Measurements from ENCODE around the gene PLCB1. TPM values are rescaled to one million over a fixed set of nuclear protein-coding genes. Genes with fewer than 3 reads are reported as not detected.
A peak's percentile ranks its signal among the peaks of the same experiment; 100 is the strongest.

Gene PLCB1
- total RNA-seq, 2 donors from 2014 or later, result 12.3 to 13.4 TPM

- DNase-seq (ENCODE audit: low spot score) (no peak), ATAC-seq (no peak)
- no peak overlapping the region for H3K27ac Mint-ChIP-seq
- no peaks in the 10 kb centered on the region for H3K9me3 Mint-ChIP-seq
- no peak overlapping the region for H3K4me3 Mint-ChIP-seq
- H3K4me1 Mint-ChIP-seq (ENCODE audit: low read depth in 2 of 2), result peaks cover 20 to 22% of the 10 kb centered on the region in 2 donors
- H3K36me3 Mint-ChIP-seq, result no peaks in the 10 kb centered on the region
- H3K27me3 Mint-ChIP-seq, result no peaks in the 10 kb centered on the region
These were observed 258.0 kb downstream of the PLCB1 start for GRCh38 chr20:8390037-8390433.

- no peak overlapping the region for H3K4me3 Mint-ChIP-seq
- H3K27ac Mint-ChIP-seq, result no peak overlapping the region
- H3K4me1 Mint-ChIP-seq (ENCODE audit: low read depth in 2 of 2), result peaks cover 20 to 22% of the 10 kb centered on the region in 2 donors
- ATAC-seq (no peak), DNase-seq (ENCODE audit: low spot score) (no peak)
- no peaks in the 10 kb centered on the region for H3K9me3 Mint-ChIP-seq
- H3K27me3 Mint-ChIP-seq, result no peaks in the 10 kb centered on the region
- H3K36me3 Mint-ChIP-seq, result no peaks in the 10 kb centered on the region
These were observed 258.4 kb downstream of the PLCB1 start for GRCh38 chr20:8390500-8390899.

DNA sequence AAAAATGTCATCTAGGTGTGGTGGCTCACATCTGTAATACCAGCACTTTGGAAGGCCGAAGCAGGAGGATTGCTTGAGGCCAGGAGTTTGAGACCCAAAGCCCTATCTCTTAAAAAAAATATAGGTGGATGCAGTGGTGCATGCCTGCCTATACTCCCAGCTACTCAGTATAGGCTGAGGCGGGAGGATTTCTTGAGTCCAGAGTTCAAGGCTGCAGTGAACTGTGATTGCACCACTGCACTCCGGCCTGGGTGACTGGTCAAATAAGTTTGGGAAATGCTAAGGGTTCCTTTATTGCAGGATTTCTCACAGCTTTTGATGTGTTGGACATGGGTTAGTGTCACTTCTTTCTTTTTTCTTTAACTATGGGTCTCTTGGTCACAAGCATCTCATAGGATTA, 261.3 kb downstream of the PLCB1 start:
- Mint-ChIP-seq H3K9me3 (no peaks in the 10 kb centered on the region), H3K27ac (no peak overlapping the region), H3K4me3 (no peak overlapping the region), H3K27me3 (no peaks in the 10 kb centered on the region), H3K4me1 (ENCODE audit: low read depth in 2 of 2) (peaks cover 12 to 16% of the 10 kb centered on the region in 2 donors), H3K36me3 (no peaks in the 10 kb centered on the region)
- DNase-seq (ENCODE audit: low spot score) (no peak), ATAC-seq (no peak)

- Mint-ChIP-seq H3K9me3 (no peaks in the 10 kb centered on the region), H3K4me1 (ENCODE audit: low read depth in 2 of 2) (peaks cover 21 to 27% of the 10 kb centered on the region in 2 donors), H3K4me3 (peak overlapping the region; percentile 43), H3K27me3 (no peaks in the 10 kb centered on the region), H3K27ac (peak overlapping the region; percentile 17 to 84), H3K36me3 (no peaks in the 10 kb centered on the region)
- ATAC-seq (peak; percentile 94 to 96), DNase-seq (ENCODE audit: low spot score) (peak; percentile 61)
These were observed 262.4 kb downstream of the PLCB1 start for GRCh38 chr20:8394308-8394945.

DNA sequence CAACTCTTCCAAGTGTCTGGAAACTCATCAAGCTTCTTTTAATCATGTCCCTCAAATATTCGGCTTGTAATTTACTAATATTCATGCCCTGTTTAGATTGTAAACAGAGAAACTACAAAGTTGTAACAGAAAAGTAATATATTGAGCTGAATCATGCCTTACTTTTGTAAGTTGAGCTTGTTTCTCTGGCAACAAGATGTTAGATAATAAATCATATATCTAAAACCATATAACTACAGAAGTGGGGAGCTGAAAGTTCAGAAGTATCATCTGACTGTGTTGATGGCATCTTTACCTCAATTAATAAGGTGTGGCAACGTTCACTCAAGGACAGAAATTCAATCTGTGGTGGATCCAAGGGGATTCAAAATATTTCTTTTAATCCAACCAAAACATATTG, 263.9 kb downstream of the PLCB1 start:
- H3K4me3 Mint-ChIP-seq, result no peak overlapping the region
- no peaks in the 10 kb centered on the region for H3K9me3 Mint-ChIP-seq
- no peaks in the 10 kb centered on the region for H3K27me3 Mint-ChIP-seq
- DNase-seq (ENCODE audit: low spot score) (no peak), ATAC-seq (no peak)
- H3K4me1 Mint-ChIP-seq (ENCODE audit: low read depth in 2 of 2), result peaks cover 28 to 38% of the 10 kb centered on the region in 2 donors
- no peaks in the 10 kb centered on the region for H3K36me3 Mint-ChIP-seq
- no peak overlapping the region for H3K27ac Mint-ChIP-seq

- ATAC-seq, result no peak
- no peaks in the 10 kb centered on the region for H3K27me3 Mint-ChIP-seq
These were observed 266.4 kb downstream of the PLCB1 start for GRCh38 chr20:8398263-8399051.

DNA sequence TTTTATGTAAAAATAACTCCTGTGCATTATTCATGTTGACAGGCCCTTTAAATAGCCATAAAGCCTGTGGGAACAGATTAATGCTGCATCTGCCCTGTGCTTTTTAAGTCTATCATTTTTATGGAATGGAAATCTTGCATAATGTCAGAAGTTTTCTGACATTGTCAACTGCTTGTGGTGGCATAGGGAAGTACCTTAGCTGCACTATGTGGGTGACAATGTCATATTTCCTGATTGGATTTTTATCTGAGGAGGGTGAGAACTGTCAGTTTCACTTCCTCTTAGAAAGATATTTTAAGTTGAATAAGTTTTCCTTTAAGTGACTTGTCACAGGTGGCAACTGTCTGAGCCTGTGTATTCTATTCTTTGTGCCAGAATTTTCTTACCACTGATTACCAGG, 267.9 kb downstream of the PLCB1 start:
- peak; percentile 61 for DNase-seq (ENCODE audit: low spot score)
- H3K27ac Mint-ChIP-seq, result peak overlapping the region; percentile 77 to 81
- no peaks in the 10 kb centered on the region for H3K36me3 Mint-ChIP-seq
- ATAC-seq, result peak; percentile 85 to 92
- H3K27me3 Mint-ChIP-seq, result no peaks in the 10 kb centered on the region
- H3K9me3 Mint-ChIP-seq, result no peaks in the 10 kb centered on the region
- H3K4me1 Mint-ChIP-seq (ENCODE audit: low read depth in 2 of 2), result peaks cover 22 to 37% of the 10 kb centered on the region in 2 donors
- H3K4me3 Mint-ChIP-seq, result peak overlapping the region; percentile 78

More at GRCh38 chr20:8398263-8399051, 266.4 kb downstream of the PLCB1 start:
- Mint-ChIP-seq H3K27ac (peak overlapping the region; percentile 28 to 81), H3K4me1 (ENCODE audit: low read depth in 2 of 2) (peaks cover 28 to 45% of the 10 kb centered on the region in 2 donors), H3K9me3 (no peaks in the 10 kb centered on the region), H3K36me3 (no peaks in the 10 kb centered on the region), H3K4me3 (no peak overlapping the region)
- DNase-seq (ENCODE audit: low spot score), result no peak

GRCh38 chr20:8400486-8400885, 268.4 kb downstream of the PLCB1 start:
- Mint-ChIP-seq H3K4me3 (no peak overlapping the region), H3K4me1 (ENCODE audit: low read depth in 2 of 2) (peaks cover 27 to 42% of the 10 kb centered on the region in 2 donors), H3K9me3 (no peaks in the 10 kb centered on the region), H3K27ac (peak overlapping the region; percentile 77 to 81), H3K36me3 (no peaks in the 10 kb centered on the region), H3K27me3 (no peaks in the 10 kb centered on the region)
- DNase-seq (ENCODE audit: low spot score) (no peak), ATAC-seq (no peak)

- H3K27ac Mint-ChIP-seq, result no peak overlapping the region
- ATAC-seq, result no peak
- peaks cover 32 to 46% of the 10 kb centered on the region in 2 donors for H3K4me1 Mint-ChIP-seq (ENCODE audit: low read depth in 2 of 2)
- no peaks in the 10 kb centered on the region for H3K9me3 Mint-ChIP-seq
- H3K27me3 Mint-ChIP-seq, result no peaks in the 10 kb centered on the region
- DNase-seq (ENCODE audit: low spot score), result no peak
- H3K36me3 Mint-ChIP-seq, result no peaks in the 10 kb centered on the region
- no peak overlapping the region for H3K4me3 Mint-ChIP-seq
These were observed 269.5 kb downstream of the PLCB1 start for GRCh38 chr20:8401556-8401955.

DNA sequence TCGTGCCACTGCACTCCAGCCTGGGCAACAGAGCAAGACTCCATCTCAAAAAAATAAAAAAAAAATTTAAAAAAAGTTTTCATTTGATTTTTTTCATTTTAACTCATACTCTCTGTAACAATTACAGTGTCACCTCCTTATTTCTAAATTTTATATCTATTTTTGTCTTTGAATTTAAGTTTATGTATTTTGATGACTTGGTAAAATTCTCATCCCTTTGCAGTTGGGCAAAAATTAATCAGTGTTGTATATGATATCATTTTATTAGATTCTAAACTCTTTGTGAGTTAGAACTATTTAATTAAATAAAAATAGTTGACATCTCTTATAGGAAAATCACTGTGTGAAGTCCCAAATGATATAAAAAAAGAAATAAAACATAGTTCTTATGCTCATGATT, 270.7 kb downstream of the PLCB1 start:
- Mint-ChIP-seq H3K36me3 (no peaks in the 10 kb centered on the region), H3K27me3 (no peaks in the 10 kb centered on the region), H3K4me1 (ENCODE audit: low read depth in 2 of 2) (peaks cover 32 to 41% of the 10 kb centered on the region in 2 donors), H3K27ac (no peak overlapping the region), H3K9me3 (no peaks in the 10 kb centered on the region), H3K4me3 (no peak overlapping the region)
- DNase-seq (ENCODE audit: low spot score) (no peak), ATAC-seq (no peak)

- Mint-ChIP-seq H3K36me3 (no peaks in the 10 kb centered on the region), H3K27me3 (no peaks in the 10 kb centered on the region), H3K9me3 (no peaks in the 10 kb centered on the region), H3K27ac (peak overlapping the region; percentile 32 to 58), H3K4me1 (ENCODE audit: low read depth in 2 of 2) (peaks cover 14 to 22% of the 10 kb centered on the region in 2 donors), H3K4me3 (no peak overlapping the region)
- no peak for DNase-seq (ENCODE audit: low spot score)
- no peak for ATAC-seq
These were observed 273.0 kb downstream of the PLCB1 start for GRCh38 chr20:8404912-8405635.

GRCh38 chr20:8406391-8406790, 274.3 kb downstream of the PLCB1 start:
- Mint-ChIP-seq H3K4me3 (no peak overlapping the region), H3K4me1 (ENCODE audit: low read depth in 2 of 2) (peaks cover 11 to 13% of the 10 kb centered on the region in 2 donors), H3K27me3 (no peaks in the 10 kb centered on the region), H3K9me3 (no peaks in the 10 kb centered on the region), H3K27ac (peak overlapping the region in 1 of 2 donors; percentile 58), H3K36me3 (no peaks in the 10 kb centered on the region)
- ATAC-seq, result no peak
- DNase-seq (ENCODE audit: low spot score), result no peak

GRCh38 chr20:8408587-8409307, 276.7 kb downstream of the PLCB1 start:
- Mint-ChIP-seq H3K27me3 (no peaks in the 10 kb centered on the region), H3K36me3 (no peaks in the 10 kb centered on the region), H3K4me3 (no peak overlapping the region), H3K9me3 (no peaks in the 10 kb centered on the region), H3K27ac (no peak overlapping the region), H3K4me1 (ENCODE audit: low read depth in 2 of 2) (peaks cover 10 to 11% of the 10 kb centered on the region in 2 donors)
- ATAC-seq (no peak), DNase-seq (ENCODE audit: low spot score) (no peak)

All from natural killer cell treated with Interleukin-12 subunit alpha and Interleukin-12 subunit beta and Interleukin-15 and Interleukin-18, amount 100 ng/mL, for 72 hours (primary cell).